AG04450 (cell line): ENCODE results near the gene ZNF845. TPM values are rescaled to one million over a fixed set of nuclear protein-coding genes. Genes with fewer than 3 reads are reported as not detected.

Source experiments
- CTCF ChIA-PET: fragments of 300-600, 350-600 bp; formaldehyde crosslinking; extraction: SDS; loops from one replicate; lab custom pipeline; 2022; ENCODE audit warnings: antibody characterized with exemption, inconsistent platforms; lab: Charles Lee
- POLR2A ChIA-PET: fragments of 350-600 bp; formaldehyde crosslinking; extraction: SDS; loops from one replicate; lab custom pipeline; 2021; ENCODE audit warnings: antibody characterized with exemption, inconsistent platforms; lab: Yijun Ruan, JAX
- DNase-seq: peaks from one replicate; pipeline ENCODE4 v3.0.0-alpha.2; 2011; ENCODE audit warnings: low read depth, low spot score
- H3K27ac ChIP-seq: one replicate; pipeline ENCODE4 v1.5.1; 2012; ENCODE audit warnings: low read depth, low read length, control low read depth
- H3K27me3 ChIP-seq: one replicate; pipeline ENCODE4 v1.6.0; 2012; ENCODE audit warnings: low read length; ENCODE audit not compliant: control insufficient read depth, insufficient read depth
- H3K4me3 ChIP-seq: 2 replicates; pipeline ENCODE4 v1.5.1; 2011; ENCODE audit warnings: mild to moderate bottlenecking, low read depth, low read length, control low read depth
- H3K9me3 ChIP-seq: 2 replicates; pipeline ENCODE4 v1.5.1; 2012; ENCODE audit warnings: low read length; ENCODE audit not compliant: control insufficient read depth, insufficient read depth
- polyA plus RNA-seq: library from polyadenylated mRNA; depleted of rRNA; stranded (reverse); fragments of >200 nt; gene quantifications from 2 replicates; pipeline ENCODE4 v1.2.3, GENCODE V29; 2011
- TF ChIP-seq, protein P1 (sequence below): IDR thresholded peaks from 2 replicates; pipeline ENCODE4 v1.5.1; 2011; ENCODE audit warnings: low read depth, low read length, control low read depth, inconsistent platforms

Gene ZNF845
- polyA plus RNA-seq, 1 experiment, result 5.9 TPM

DNA sequence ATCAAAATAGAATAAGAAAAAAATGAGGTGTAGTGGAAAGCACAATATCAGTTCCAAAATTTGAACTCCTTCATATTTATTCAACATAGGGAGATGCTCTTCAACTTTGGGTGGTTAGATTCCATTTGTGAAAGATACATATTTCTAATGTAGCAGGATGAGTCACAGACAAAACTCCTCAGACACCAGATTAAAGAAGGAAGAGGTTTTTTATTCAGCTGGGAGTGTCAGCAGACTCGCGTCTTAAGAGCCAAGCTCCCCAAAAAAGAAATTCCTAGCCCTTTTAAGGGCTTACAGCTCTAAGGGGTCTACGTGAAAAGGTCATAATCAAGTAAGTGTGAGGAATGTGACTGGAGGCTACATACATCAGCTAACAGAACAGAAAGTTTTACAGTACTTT, 54.6 kb downstream of the ZNF845 start:
- ChIA-PET POLR2A (no interaction called here), CTCF (no interaction called here)
- peaks cover 30% of the 10 kb centered on the region for H3K9me3 ChIP-seq
- TF ChIP-seq, protein P1, sequence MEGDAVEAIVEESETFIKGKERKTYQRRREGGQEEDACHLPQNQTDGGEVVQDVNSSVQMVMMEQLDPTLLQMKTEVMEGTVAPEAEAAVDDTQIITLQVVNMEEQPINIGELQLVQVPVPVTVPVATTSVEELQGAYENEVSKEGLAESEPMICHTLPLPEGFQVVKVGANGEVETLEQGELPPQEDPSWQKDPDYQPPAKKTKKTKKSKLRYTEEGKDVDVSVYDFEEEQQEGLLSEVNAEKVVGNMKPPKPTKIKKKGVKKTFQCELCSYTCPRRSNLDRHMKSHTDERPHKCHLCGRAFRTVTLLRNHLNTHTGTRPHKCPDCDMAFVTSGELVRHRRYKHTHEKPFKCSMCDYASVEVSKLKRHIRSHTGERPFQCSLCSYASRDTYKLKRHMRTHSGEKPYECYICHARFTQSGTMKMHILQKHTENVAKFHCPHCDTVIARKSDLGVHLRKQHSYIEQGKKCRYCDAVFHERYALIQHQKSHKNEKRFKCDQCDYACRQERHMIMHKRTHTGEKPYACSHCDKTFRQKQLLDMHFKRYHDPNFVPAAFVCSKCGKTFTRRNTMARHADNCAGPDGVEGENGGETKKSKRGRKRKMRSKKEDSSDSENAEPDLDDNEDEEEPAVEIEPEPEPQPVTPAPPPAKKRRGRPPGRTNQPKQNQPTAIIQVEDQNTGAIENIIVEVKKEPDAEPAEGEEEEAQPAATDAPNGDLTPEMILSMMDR, result no peak
- H3K27me3 ChIP-seq, result no peaks in the 10 kb centered on the region
- DNase-seq, result no peak
- no peak overlapping the region for H3K27ac ChIP-seq
- no peak overlapping the region for H3K4me3 ChIP-seq

DNA sequence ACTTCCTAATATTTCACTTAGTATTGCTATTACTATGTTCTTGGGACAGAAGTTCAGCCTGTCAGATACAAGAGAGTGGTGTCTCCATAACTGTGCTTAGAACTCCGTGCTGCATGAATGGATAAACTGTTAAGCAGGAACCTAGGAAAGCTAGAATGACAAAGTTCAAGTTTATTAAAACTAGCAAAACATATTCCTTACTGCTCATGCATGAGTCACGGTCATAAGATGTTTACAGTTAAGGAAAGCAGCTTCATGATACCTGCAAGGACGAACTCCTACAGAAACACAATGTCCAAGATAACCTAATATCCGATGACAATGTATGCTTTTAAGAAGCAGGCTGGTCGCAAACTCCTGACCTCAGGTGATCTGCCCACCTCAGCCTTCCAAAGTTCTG, 55.4 kb downstream of the ZNF845 start:
- ChIA-PET POLR2A (no interaction called here), CTCF (no interaction called here)
- Histone ChIP-seq H3K27me3 (no peaks in the 10 kb centered on the region), H3K4me3 (no peak overlapping the region), H3K9me3 (peaks cover 30% of the 10 kb centered on the region), H3K27ac (no peak overlapping the region)
- TF ChIP-seq, protein P1, result no peak
- no peak for DNase-seq

DNA sequence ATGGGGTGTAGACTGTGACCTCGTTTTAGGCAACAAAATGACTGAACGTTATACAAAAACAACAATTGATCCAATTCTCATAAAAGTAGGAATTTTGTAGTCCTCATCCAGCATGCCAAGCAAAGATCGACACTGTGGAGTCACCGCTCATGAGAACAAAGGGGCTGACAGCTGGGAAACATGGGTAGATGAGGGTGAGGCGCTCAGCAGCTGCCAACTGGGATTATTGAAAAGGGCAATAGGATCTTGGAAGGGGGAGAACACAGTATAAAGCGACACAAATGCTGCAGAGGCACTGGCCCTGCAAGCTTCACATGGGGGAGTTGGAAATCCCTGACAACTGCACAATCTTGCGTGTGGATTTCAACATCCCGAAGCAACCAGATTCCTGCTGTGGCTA, 56.0 kb downstream of the ZNF845 start:
- TF ChIP-seq, protein P1, result no peak

DNA sequence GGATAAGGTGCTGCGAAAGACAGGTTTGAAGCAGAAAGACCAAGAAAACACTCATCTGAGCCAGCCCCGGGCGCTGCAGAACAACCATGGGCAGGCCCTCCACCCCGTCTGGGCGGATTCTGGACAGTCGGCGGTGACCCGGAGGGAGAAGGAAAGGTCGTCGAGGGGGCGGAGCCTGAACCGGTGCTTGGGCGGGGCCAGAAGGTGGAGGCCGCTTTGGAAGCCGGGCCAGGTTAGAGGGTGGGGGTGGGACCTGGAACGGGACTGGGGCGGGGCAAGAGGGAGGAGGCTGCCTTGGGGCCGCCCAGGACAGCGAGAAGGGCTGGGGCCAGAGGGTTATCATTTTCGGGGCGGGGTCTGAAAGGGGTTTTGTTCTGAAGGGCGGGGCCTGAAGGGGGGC, 56.4 kb downstream of the ZNF845 start:
- ChIA-PET POLR2A (no interaction called here), CTCF (no interaction called here)
- H3K27me3 ChIP-seq, result no peaks in the 10 kb centered on the region
- H3K27ac ChIP-seq, result no peak overlapping the region
- TF ChIP-seq, protein P1, result no peak
- H3K4me3 ChIP-seq, result no peak overlapping the region
- no peak for DNase-seq
- peaks cover 28% of the 10 kb centered on the region for H3K9me3 ChIP-seq

More for the DNA sequence above, 56.0 kb downstream of the ZNF845 start:
- Histone ChIP-seq H3K27me3 (no peaks in the 10 kb centered on the region), H3K4me3 (no peak overlapping the region), H3K27ac (no peak overlapping the region), H3K9me3 (peaks cover 28% of the 10 kb centered on the region)
- CTCF ChIA-PET, result no interaction called here
- POLR2A ChIA-PET, result no interaction called here
- no peak for DNase-seq

DNA sequence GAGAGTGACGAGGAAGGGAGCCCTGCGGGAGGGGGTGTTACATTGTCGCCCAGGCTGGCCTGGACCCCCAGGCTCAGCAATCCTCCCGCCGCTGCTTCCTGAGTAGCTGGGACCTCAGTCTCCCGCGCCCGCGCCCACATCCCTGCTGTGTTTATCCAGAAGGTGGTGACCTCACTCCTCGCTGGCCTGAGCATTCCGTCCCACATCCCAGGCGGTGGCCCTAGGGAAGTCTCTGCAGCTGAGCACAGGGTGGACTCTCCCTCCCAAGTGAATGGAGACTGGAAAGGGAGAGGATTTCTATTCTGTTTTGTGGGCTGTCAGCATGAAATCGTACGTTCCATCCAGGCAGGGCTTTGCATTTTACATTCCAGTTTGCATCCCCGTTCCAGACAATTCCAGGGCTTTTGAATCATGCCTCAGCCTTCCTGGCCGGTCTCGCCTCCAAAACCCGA, 61.0 kb downstream of the ZNF845 start:
- H3K27ac ChIP-seq, result peak overlapping the region; percentile 82
- TF ChIP-seq, protein P1, result no peak
- no peaks in the 10 kb centered on the region for H3K27me3 ChIP-seq
- POLR2A ChIA-PET, result interaction anchor here (0.5 to 0.9 kb wide), 3 partner anchors 58 to 1054 kb away, joined by 3 read pairs; partner anchors contain the start of gene LENG8
- peak overlapping the region; percentile 63 for H3K4me3 ChIP-seq
- DNase-seq, result no peak
- peaks cover 25% of the 10 kb centered on the region for H3K9me3 ChIP-seq
- CTCF ChIA-PET, result no interaction called here
